ENCODE measurements around the gene TMEM175.

DNA sequence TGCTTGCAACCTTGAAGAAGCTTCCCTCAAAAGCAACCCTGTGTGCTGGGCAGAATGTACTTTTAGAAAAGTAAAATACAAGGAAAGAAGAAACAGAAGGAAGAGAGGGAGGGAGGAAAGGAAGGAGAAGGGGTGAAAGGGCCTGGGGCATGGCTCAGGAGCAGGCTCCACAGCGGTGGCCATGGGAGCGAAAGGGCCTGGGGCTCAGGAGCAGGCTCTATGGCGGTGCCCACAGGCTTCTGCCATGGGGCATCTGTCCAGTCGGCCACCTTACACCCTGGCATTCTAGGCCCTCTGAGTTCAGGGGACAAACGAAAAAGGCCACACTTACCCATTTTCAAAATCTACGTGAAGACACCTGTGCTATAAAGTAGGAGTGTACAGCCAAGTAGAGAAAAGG lies 31.5 kb upstream of the TMEM175 start:
- TF ChIP-seq, protein P1, sequence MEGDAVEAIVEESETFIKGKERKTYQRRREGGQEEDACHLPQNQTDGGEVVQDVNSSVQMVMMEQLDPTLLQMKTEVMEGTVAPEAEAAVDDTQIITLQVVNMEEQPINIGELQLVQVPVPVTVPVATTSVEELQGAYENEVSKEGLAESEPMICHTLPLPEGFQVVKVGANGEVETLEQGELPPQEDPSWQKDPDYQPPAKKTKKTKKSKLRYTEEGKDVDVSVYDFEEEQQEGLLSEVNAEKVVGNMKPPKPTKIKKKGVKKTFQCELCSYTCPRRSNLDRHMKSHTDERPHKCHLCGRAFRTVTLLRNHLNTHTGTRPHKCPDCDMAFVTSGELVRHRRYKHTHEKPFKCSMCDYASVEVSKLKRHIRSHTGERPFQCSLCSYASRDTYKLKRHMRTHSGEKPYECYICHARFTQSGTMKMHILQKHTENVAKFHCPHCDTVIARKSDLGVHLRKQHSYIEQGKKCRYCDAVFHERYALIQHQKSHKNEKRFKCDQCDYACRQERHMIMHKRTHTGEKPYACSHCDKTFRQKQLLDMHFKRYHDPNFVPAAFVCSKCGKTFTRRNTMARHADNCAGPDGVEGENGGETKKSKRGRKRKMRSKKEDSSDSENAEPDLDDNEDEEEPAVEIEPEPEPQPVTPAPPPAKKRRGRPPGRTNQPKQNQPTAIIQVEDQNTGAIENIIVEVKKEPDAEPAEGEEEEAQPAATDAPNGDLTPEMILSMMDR (IDR thresholded peaks at IDR 0.05; ENCODE audit: low read depth, low read length, poor library complexity, severe bottlenecking) = no peak
- TF ChIP-seq EZH2phosphoT487 (IDR thresholded peaks at IDR 0.05; ENCODE audit: borderline replicate concordance, low read length) = no peak
